Measurements from ENCODE around the gene ZNF692.

ZNF692 gene

GRCh38 chr1:248834343-248834940 is 24.4 kb downstream of the ZNF692 start:
- TF ChIP-seq CREB1 (IDR thresholded peaks at IDR 0.05; ENCODE audit: low read depth) (no peak), TEAD4 (IDR thresholded peaks at IDR 0.05) (no peak)

DNA sequence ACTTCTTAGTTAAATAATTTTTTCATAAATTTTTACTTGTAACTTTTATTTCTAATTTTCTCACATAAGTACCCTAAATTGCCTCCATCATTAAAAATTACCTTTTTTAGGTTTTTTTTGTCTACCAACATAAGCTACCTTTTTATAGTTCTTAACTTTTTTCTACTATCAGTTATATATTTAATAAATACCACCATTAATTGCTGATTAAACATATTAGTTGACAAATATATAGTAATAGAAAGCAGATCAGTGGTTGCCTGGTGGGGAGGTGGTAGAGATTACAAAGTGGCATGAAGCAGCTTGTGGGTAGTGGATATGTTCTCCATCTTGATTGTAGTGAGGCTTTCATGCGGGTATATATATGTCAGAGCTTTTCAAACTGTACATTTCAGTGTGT is 27.0 kb downstream of the ZNF692 start:
- TF ChIP-seq FOXM1 (IDR thresholded peaks at IDR 0.05; ENCODE audit: borderline replicate concordance, low read depth) (no peak), TEAD4 (IDR thresholded peaks at IDR 0.05) (no peak), ZBTB7A (IDR thresholded peaks at IDR 0.05; ENCODE audit: low read depth) (no peak), RAD21 (IDR thresholded peaks at IDR 0.05; ENCODE audit: low read depth) (no peak), EP300 (IDR thresholded peaks at IDR 0.05; ENCODE audit: borderline replicate concordance) (no peak), CREB1 (IDR thresholded peaks at IDR 0.05; ENCODE audit: low read depth) (no peak), CEBPB (IDR thresholded peaks at IDR 0.05) (no peak), REST (IDR thresholded peaks at IDR 0.05; ENCODE audit: low read depth) (no peak), YY1 (IDR thresholded peaks at IDR 0.05; ENCODE audit: low read depth) (no peak), USF1 (IDR thresholded peaks at IDR 0.05) (no peak), TCF12 (IDR thresholded peaks at IDR 0.05; ENCODE audit: low read depth) (no peak)
- TF ChIP-seq, protein P1, sequence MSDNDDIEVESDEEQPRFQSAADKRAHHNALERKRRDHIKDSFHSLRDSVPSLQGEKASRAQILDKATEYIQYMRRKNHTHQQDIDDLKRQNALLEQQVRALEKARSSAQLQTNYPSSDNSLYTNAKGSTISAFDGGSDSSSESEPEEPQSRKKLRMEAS (IDR thresholded peaks at IDR 0.05), result no peak

- TF ChIP-seq FOXM1 (IDR thresholded peaks at IDR 0.05; ENCODE audit: borderline replicate concordance, low read depth), result no peak
Measured at GRCh38 chr1:248828845-248829244, 30.0 kb downstream of the ZNF692 start.

GRCh38 chr1:248825909-248826760 is 32.8 kb downstream of the ZNF692 start, which contains the start of gene SH3BP5L:
SH3BP5L (minus strand) TSS chr1:248825915; CDS start chr1:248824935, 980 bp downstream.
- TF ChIP-seq TCF12 (IDR thresholded peaks at IDR 0.05; ENCODE audit: low read depth), result no peak; the same call in 1 of the 2 replicates
- TF ChIP-seq RAD21 (IDR thresholded peaks at IDR 0.05; ENCODE audit: low read depth), result peak; percentile 50
- TF ChIP-seq YY1 (IDR thresholded peaks at IDR 0.05; ENCODE audit: low read depth), result peak; percentile 100
- no peak for TF ChIP-seq FOXM1 (IDR thresholded peaks at IDR 0.05; ENCODE audit: borderline replicate concordance, low read depth)
- TF ChIP-seq CEBPB (IDR thresholded peaks at IDR 0.05), result no peak
- peak; percentile 40 for TF ChIP-seq CREB1 (IDR thresholded peaks at IDR 0.05; ENCODE audit: low read depth)
- TF ChIP-seq USF1 (IDR thresholded peaks at IDR 0.05), result no peak
- peak; percentile 82 for TF ChIP-seq TAF1 (IDR thresholded peaks at IDR 0.05; ENCODE audit: low read depth)
- no peak for TF ChIP-seq REST (IDR thresholded peaks at IDR 0.05; ENCODE audit: low read depth)
- no peak for TF ChIP-seq TEAD4 (IDR thresholded peaks at IDR 0.05)
- TF ChIP-seq, protein P1 (IDR thresholded peaks at IDR 0.05), result peak; percentile 75
- TF ChIP-seq EGR1 (IDR thresholded peaks at IDR 0.05), result peak; percentile 98
- TF ChIP-seq ZBTB7A (IDR thresholded peaks at IDR 0.05; ENCODE audit: low read depth), result no peak
- TF ChIP-seq EP300 (IDR thresholded peaks at IDR 0.05; ENCODE audit: borderline replicate concordance), result no peak
- no peak for TF ChIP-seq NFIC (IDR thresholded peaks at IDR 0.05)

- TF ChIP-seq TAF1 (IDR thresholded peaks at IDR 0.05; ENCODE audit: low read depth), result no peak
- no peak for TF ChIP-seq YY1 (IDR thresholded peaks at IDR 0.05; ENCODE audit: low read depth)
- no peak for TF ChIP-seq CREB1 (IDR thresholded peaks at IDR 0.05; ENCODE audit: low read depth)
- no peak for TF ChIP-seq EP300 (IDR thresholded peaks at IDR 0.05; ENCODE audit: borderline replicate concordance)
- no peak for TF ChIP-seq REST (IDR thresholded peaks at IDR 0.05; ENCODE audit: low read depth)
- TF ChIP-seq TEAD4 (IDR thresholded peaks at IDR 0.05), result no peak
- TF ChIP-seq RAD21 (IDR thresholded peaks at IDR 0.05; ENCODE audit: low read depth), result no peak
- TF ChIP-seq, protein P1 (IDR thresholded peaks at IDR 0.05), result no peak
- TF ChIP-seq USF1 (IDR thresholded peaks at IDR 0.05), result no peak
- TF ChIP-seq FOXM1 (IDR thresholded peaks at IDR 0.05; ENCODE audit: borderline replicate concordance, low read depth), result no peak
- no peak for TF ChIP-seq ZBTB7A (IDR thresholded peaks at IDR 0.05; ENCODE audit: low read depth)
- no peak for TF ChIP-seq NFIC (IDR thresholded peaks at IDR 0.05)
- no peak for TF ChIP-seq TCF12 (IDR thresholded peaks at IDR 0.05; ENCODE audit: low read depth)
- TF ChIP-seq CEBPB (IDR thresholded peaks at IDR 0.05), result no peak
- no peak for TF ChIP-seq EGR1 (IDR thresholded peaks at IDR 0.05)
Measured at GRCh38 chr1:248825573-248825908, 33.3 kb downstream of the ZNF692 start.

Data from Ishikawa (cell line).